Mesodermal cell (in vitro differentiated cells): ENCODE measurements around the gene TBC1D17.

Source experiments
- H3K27ac ChIP-seq: 2 replicates; pipeline ENCODE4 v1.7.0; 2013; ENCODE audit warnings: mild to moderate bottlenecking, low read depth, low read length, moderate library complexity; ENCODE audit not compliant: severe bottlenecking
- H3K36me3 ChIP-seq: 2 replicates; pipeline ENCODE4 v1.7.1; 2013; ENCODE audit warnings: mild to moderate bottlenecking, low read length, moderate library complexity; ENCODE audit not compliant: control insufficient read depth, insufficient read depth
- H3K4me1 ChIP-seq: one replicate; pipeline ENCODE4 v1.7.1; 2013; ENCODE audit warnings: mild to moderate bottlenecking, low read length; ENCODE audit not compliant: insufficient read depth, control insufficient read depth, poor library complexity, severe bottlenecking
- H3K4me3 ChIP-seq: 2 replicates; pipeline ENCODE4 v1.7.0; 2013; ENCODE audit warnings: low read length, control low read depth, mild to moderate bottlenecking; ENCODE audit not compliant: insufficient read depth, poor library complexity, severe bottlenecking; ENCODE audit errors: extremely low read depth
- H3K9me3 ChIP-seq: 2 replicates; pipeline ENCODE4 v1.7.1; 2013; ENCODE audit warnings: mild to moderate bottlenecking, low read length, moderate library complexity; ENCODE audit not compliant: control insufficient read depth
- WGBS, 2 experiments: methylation state at CpG; one replicate each; pipeline ENCODE4 v1.1.5; 2013; ENCODE audit warnings: missing lambda C conversion rate in 2 of 2; ENCODE audit not compliant: insufficient coverage in 2 of 2; 5-methylcytosine and 5-hydroxymethylcytosine counted together

The TBC1D17 gene

DNA sequence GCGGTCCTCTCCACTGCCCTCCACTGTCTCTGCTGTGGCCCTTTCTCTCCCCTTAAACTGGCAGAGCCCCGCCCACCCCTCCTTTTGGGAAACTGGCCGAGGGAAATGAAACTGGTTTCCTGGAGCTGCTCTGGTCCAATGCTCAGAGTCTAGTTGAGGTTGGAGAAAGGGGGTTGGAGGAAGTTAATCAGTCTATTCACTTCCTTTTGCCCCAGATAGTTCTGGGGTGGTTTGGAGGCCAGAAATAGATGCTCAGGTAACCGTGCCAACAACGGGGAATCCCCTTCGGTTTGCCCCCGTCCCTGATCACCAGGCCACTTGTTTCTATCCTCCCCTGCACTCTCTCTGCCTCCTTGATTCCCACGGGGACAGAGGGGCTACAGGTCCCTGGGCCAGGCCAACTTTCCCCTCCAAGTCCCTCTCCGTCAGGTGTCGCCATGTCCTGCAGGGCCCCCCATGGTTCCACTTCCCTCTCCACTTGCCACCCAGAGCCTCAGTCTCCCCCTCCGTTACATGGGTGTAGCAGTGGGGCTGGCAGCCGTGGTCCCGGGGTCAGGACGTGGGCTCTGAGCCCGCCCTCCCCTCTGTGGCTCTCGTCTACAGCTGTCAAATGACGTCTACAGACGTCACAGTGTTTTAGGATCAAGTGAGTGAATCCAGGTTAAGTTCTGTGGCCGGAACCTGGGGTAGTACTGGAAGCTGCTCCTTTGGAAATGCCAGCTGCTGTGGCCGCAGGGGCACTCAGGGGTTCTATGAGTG is 19.5 kb downstream of the TBC1D17 start, which contains the start of gene IL4I1:
Gene IL4I1 (minus strand): TSS at position 25 of the 759 bp plus-strand sequence. CDS start 727 bp downstream, outside the sequence.
- H3K9me3 ChIP-seq, result no peaks in the 10 kb centered on the region
- no peak within 1 kb of the TSS for H3K4me3 ChIP-seq
- no peak within 1 kb of the TSS for H3K27ac ChIP-seq
- peaks cover 5% of the 10 kb centered on the region for H3K4me1 ChIP-seq
- H3K36me3 ChIP-seq, result no peaks in the 10 kb centered on the region
- 66 to 78% methylated on average over 12 to 19 of the region's 20 CpGs for WGBS, 2 experiments

DNA sequence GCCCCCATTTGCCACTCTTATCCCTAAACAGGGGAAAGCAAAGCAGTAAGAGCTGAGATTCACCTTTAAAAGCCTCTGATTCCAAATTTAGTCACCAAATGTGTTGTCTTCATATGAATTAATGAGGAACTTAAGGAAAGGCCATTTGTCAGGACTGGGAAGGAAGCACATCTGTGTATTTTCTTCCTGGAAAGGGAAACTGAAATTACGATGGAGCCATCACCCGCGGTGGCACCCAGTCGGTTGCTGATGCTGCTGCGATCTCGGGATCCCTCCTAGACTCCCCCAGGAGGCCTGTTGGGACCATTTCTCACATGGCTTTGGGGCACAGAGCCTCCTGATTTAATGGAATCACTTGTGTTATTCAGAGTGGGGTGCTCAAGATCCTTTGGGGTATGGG is 26.6 kb downstream of the TBC1D17 start:
- no peak overlapping the region for H3K27ac ChIP-seq
- no peaks in the 10 kb centered on the region for H3K4me1 ChIP-seq
- no peaks in the 10 kb centered on the region for H3K9me3 ChIP-seq
- 85 to 86% methylated on average over 4 to 6 of the region's 6 CpGs for WGBS, 2 experiments
- peaks cover 29% of the 10 kb centered on the region for H3K36me3 ChIP-seq
- no peak overlapping the region for H3K4me3 ChIP-seq

DNA sequence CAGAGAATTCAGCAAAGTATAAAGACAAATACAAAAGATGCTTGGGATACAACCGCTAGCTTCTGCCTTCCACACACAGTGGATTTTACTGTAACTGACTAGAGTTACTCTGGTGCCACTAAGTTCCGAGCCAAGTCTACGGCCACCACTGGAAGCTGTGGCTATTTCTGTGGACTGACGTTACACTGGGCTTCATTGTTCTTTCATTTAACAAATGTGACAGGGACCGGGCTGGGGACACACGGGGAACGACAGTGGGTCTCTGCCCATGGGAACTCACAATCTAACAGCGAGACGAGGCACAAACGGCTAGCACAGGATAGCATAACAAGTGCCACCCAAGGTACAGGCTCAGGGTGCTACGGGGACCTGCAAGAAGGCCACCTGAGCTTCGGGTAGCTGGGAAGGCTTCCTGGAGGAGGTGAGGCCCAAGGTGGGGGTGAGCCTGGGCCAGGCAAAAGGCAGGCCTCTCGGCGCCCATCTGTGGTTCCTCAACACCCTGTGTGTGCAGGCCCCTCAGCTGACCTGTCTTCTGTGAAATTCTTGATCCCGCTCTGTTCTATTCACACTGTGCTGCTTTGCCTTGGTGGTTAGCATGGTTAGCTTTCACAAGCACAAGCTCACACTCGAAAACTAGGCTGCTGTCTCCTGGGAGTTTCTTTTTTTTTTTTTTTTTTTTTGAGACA is 29.5 kb downstream of the TBC1D17 start:
- WGBS, 2 experiments, result 93 to 96% methylated on average over 15 of the region's 16 CpGs
- H3K27ac ChIP-seq, result no peak overlapping the region
- H3K4me3 ChIP-seq, result no peak overlapping the region
- no peaks in the 10 kb centered on the region for H3K9me3 ChIP-seq
- H3K36me3 ChIP-seq, result peaks cover 52% of the 10 kb centered on the region
- no peaks in the 10 kb centered on the region for H3K4me1 ChIP-seq

DNA sequence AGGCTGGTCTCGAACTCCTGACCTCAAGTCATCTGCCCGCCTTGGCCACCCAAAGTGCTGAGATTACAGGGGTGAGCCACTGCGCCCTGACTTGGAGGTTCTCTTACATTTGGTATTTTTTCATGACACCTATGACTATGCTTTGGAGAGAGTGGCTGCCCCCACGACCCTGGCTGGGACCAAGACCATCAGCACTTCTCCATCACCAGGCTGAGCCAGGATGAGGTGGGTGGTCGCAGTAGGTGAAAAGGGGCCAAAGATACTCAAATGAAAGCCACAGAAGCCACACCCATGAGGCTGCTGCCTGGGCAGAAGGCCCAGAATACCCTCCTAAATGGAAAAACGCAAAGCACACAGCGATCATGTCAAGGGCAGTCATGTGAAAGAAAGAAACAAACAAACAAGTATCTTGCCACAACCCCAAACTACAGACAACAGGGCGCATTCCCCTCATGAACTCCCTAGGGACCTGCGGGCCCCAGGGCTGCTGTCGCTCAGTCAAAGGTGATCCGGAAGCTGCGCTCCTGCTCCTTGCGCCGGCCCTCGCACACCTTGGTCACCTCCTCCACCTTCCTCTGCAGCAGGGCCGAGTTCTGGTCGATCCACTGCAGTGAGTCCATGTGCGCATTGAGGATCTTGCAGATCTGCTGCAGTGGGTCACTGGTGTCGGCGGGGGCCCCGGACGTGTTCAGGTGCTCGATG is 30.4 kb downstream of the TBC1D17 start:
- Histone ChIP-seq H3K9me3 (no peaks in the 10 kb centered on the region), H3K4me1 (no peaks in the 10 kb centered on the region), H3K4me3 (no peak overlapping the region), H3K27ac (no peak overlapping the region), H3K36me3 (peaks cover 59% of the 10 kb centered on the region)
- WGBS, 2 experiments, result 97 to 98% methylated on average over 18 to 21 of the region's 23 CpGs

DNA sequence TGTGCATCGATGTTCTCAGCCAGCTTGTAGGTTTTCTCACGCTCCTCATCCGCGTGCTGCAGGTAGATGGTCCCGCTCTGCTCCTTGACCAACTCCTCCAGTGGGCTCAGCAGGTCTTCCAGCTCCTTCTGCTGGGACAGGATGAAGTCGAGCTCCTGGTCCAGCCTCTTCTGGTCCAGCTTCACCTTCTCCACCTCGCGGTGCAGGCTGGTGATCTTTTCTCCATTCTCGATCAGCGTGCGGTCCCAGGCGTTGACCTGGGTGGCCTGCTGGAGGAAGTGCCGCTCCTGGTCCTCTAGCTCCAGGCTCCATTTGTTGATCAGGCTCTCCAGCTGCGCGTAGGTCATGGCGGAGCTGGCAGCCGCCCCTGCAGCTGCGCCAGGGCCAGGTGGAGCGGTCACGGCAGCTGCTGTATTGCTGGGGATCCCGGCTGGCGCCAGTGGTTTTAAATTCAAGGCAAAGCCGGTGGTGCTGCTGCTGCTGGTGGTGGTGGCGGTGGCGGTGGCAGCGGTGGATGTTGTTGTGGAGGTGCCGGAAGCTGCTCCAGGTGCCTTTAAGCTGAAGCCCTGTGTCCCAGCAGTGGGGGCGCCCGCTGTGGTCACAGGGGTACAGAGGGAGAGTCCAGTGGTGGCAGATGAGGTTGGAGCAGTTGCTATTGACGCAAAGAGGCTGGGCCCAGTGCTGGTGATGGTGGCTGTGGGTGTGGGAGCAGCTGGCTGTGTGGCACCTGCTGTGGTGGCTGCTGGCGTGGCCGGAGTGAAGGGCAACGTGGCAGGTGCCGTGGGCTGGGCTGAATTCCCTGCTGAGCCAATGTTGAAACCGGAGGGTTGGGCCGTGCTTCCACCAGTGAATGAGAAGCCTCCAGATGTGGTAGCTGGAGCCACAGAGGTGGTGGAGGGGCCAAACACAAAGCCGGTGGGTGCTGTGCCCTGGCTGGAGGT is 31.2 kb downstream of the TBC1D17 start:
- Histone ChIP-seq H3K4me3 (no peak overlapping the region), H3K36me3 (peaks cover 68% of the 10 kb centered on the region), H3K27ac (no peak overlapping the region), H3K4me1 (no peaks in the 10 kb centered on the region), H3K9me3 (no peaks in the 10 kb centered on the region)
- 95 to 98% methylated on average over 29 to 37 of the region's 37 CpGs for WGBS, 2 experiments

DNA sequence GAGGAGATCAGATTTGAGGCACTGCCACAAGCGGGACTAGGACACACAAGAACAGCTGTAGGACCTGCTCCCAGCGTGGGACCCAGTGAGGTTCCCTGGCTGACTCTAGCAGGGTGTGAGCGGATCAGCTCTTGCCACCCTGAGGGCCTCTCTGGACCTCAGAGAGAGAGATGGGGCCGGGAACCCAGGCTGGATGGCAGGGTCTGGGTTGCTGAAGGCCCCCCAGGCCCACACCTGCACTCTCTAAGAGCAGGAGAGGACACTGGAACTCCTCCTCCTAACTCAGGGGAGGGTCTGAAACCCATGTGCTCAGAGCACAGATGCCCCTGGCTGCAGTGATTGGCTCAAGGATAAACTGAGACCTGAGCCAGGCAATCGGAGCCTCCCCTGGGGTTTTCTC is 32.7 kb downstream of the TBC1D17 start:
- H3K4me3 ChIP-seq, result no peak overlapping the region
- WGBS, 2 experiments, result 87 to 95% methylated on average over 4 to 5 of the region's 5 CpGs
- no peak overlapping the region for H3K27ac ChIP-seq
- H3K9me3 ChIP-seq, result no peaks in the 10 kb centered on the region
- H3K36me3 ChIP-seq, result peaks cover 81% of the 10 kb centered on the region
- no peaks in the 10 kb centered on the region for H3K4me1 ChIP-seq

DNA sequence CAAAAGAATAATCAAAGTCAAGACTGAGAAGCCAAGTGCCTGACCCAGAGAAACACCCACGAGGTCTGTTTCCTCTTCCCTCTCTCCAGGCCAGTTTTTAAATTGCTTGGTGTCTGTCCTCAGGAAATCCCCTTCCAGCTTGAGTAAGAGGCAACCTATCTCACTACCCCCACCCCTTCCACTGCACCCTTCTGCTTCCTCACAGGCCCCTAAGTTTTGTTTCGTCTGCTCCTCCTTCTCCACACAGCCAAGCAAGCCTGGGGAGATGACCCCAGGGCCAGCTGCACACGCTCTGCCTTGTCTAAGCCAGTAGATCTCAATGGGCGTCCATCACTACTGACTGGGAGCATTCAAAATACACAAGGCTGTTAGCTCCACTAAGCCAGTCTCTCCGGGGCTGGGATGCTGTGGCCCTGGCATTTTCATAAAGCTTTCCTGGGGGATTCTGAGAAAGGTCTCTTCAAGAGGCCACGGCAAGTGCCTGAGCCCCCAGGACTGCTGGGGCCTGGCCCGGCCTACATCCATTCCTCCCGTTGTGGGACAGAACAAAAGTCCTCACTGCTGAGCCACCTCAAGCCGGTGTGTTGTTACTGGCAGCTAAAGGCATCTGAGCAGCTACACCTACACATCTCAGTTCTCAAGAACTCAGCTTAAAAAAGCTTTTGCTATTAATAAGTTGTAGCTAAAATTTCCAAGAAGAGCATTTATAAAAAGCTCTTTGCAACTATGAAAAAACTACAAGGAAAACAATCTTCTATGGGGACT is 34.1 kb downstream of the TBC1D17 start:
- H3K9me3 ChIP-seq, result no peaks in the 10 kb centered on the region
- no peak overlapping the region for H3K27ac ChIP-seq
- no peaks in the 10 kb centered on the region for H3K4me1 ChIP-seq
- no peak overlapping the region for H3K4me3 ChIP-seq
- H3K36me3 ChIP-seq, result peaks cover 91% of the 10 kb centered on the region
- whole genome bisulfite sequencing, 2 experiments, result 94 to 96% methylated on average over 8 of the region's 9 CpGs

DNA sequence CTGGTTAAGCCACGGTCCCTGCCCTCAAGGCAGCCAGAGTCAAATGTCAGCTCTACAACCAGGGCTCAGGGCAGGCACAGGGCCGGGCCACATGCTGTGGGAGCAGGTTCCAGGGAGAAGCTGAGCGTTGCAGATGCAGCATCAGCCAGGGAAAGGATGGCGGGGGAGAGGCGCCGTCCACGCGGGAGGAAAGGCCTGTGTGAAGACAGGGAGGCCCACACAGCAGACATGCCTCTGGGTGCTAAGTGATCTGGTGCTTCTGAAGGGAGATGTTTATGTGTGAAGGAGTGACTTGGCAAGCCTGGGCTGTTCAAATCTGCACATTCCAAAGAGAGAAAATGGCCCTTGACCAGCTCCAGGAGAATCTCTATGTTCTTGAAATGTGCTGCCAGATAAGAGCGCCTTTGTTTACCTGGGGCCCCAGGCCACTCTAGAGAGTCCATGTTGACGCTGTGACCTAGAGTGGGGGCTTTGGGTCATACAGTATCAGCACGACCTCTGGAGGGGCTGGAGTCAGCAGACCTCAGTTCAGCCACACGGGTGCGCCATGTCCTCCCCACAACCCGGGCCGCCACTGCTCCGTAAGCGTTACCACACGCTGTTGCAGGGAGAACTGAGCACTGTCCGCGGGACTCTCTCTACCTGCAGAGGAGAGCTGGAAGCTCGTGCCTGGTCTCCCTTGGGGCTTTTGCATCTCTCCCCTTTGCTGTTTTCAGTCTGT is 35.6 kb downstream of the TBC1D17 start:
- peaks cover 91% of the 10 kb centered on the region for H3K36me3 ChIP-seq
- no peak overlapping the region for H3K4me3 ChIP-seq
- H3K9me3 ChIP-seq, result no peaks in the 10 kb centered on the region
- H3K27ac ChIP-seq, result no peak overlapping the region
- no peaks in the 10 kb centered on the region for H3K4me1 ChIP-seq
- 87 to 96% methylated on average over 21 of the region's 21 CpGs for WGBS, 2 experiments

DNA sequence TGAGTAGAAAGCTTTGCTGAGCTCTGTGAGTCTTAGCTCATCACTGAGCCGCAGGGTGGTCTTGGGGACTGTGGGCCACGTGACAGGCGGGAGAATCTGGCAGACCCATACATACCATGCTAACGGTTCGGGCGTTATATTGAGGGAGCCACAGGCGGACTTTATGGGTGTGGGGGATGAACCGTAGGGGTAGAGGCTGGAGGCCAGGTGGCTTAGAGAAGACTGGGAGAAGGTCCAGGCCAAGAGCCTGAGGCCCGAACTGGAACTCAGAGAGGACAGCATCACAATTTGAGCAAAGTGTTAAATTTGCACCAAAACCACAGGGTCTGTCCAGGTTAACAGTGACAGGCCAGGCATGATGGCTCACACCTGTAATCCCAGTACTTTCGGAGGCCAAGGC is 36.2 kb downstream of the TBC1D17 start:
- H3K27ac ChIP-seq, result no peak overlapping the region
- H3K4me3 ChIP-seq, result no peak overlapping the region
- H3K36me3 ChIP-seq, result peaks cover 90% of the 10 kb centered on the region
- no peaks in the 10 kb centered on the region for H3K4me1 ChIP-seq
- H3K9me3 ChIP-seq, result no peaks in the 10 kb centered on the region
- WGBS, 2 experiments, result 97 to 98% methylated on average over 10 of the region's 10 CpGs
